SK-N-SH treated with all-trans-retinoic acid at 6 μM for 48 hours (cell line): ENCODE data around the gene WASF3.

ENCODE experiments used
- ARNTL ChIP-seq: fragments of 450-650 bp; formaldehyde crosslinking; IDR thresholded peaks from 2 replicates; pipeline ENCODE4 v1.5.0; 2020; ENCODE audit warnings: low read depth, mild to moderate bottlenecking, moderate library complexity, borderline replicate concordance
- CSDC2 ChIP-seq: fragments of 250-450 bp; sonication (Bioruptor Pico); IDR thresholded peaks from 2 replicates; pipeline ENCODE4 v1.5.0; 2020; ENCODE audit warnings: mild to moderate bottlenecking, moderate library complexity
- ESRRG ChIP-seq: fragments of 250-450 bp; sonication (Bioruptor Pico); IDR thresholded peaks from 2 replicates; pipeline ENCODE4 v1.6.1; 2021; ENCODE audit warnings: mild to moderate bottlenecking
- ISL1 ChIP-seq: fragments of 250-450 bp; sonication (Bioruptor Pico); IDR thresholded peaks from 2 replicates; pipeline ENCODE4 v2.1.2; 2022; ENCODE audit warnings: mild to moderate bottlenecking, moderate library complexity
- RARB ChIP-seq: fragments of 250-450 bp; sonication (Bioruptor Pico); IDR thresholded peaks from 2 replicates; pipeline ENCODE4 v1.8.0; 2021; ENCODE audit warnings: mild to moderate bottlenecking, moderate library complexity
- TCF4 ChIP-seq: fragments of 250-450 bp; sonication (Bioruptor Pico); IDR thresholded peaks from 2 replicates; pipeline ENCODE4 v1.8.0; 2021; ENCODE audit warnings: mild to moderate bottlenecking, moderate library complexity, borderline replicate concordance
- TOX ChIP-seq: fragments of 250-450 bp; sonication (Bioruptor Pico); IDR thresholded peaks from 2 replicates; pipeline ENCODE4 v1.8.0; 2021; ENCODE audit warnings: mild to moderate bottlenecking, moderate library complexity, borderline replicate concordance
- TSHZ2 ChIP-seq: fragments of 250-450 bp; sonication (Bioruptor Pico); IDR thresholded peaks from 2 replicates; pipeline ENCODE4 v1.5.0; 2020; ENCODE audit warnings: mild to moderate bottlenecking, moderate library complexity
- ZFP30 ChIP-seq: fragments of 450-650 bp; formaldehyde crosslinking; IDR thresholded peaks from 2 replicates; pipeline ENCODE4 v1.5.0; 2022; ENCODE audit warnings: mild to moderate bottlenecking, moderate library complexity
- ZNF565 ChIP-seq: fragments of 450-650 bp; formaldehyde crosslinking; conservative IDR thresholded peaks from 2 replicates; pipeline ENCODE4 v1.5.0; 2020; ENCODE audit warnings: low read depth, mild to moderate bottlenecking, moderate library complexity
- ZNF70 ChIP-seq: fragments of 450-650 bp; formaldehyde crosslinking; IDR thresholded peaks from 2 replicates; pipeline ENCODE4 v1.5.0; 2020; ENCODE audit warnings: mild to moderate bottlenecking, moderate library complexity
- ZNF8 ChIP-seq: fragments of 450-650 bp; formaldehyde crosslinking; IDR thresholded peaks from 2 replicates; pipeline ENCODE4 v1.5.0; 2020; ENCODE audit warnings: mild to moderate bottlenecking, moderate library complexity
- TF ChIP-seq, protein P1 (sequence below): fragments of 250-450 bp; sonication (Bioruptor Pico); IDR thresholded peaks from 2 replicates; pipeline ENCODE4 v1.8.0; 2020; ENCODE audit warnings: mild to moderate bottlenecking, moderate library complexity, borderline replicate concordance

DNA sequence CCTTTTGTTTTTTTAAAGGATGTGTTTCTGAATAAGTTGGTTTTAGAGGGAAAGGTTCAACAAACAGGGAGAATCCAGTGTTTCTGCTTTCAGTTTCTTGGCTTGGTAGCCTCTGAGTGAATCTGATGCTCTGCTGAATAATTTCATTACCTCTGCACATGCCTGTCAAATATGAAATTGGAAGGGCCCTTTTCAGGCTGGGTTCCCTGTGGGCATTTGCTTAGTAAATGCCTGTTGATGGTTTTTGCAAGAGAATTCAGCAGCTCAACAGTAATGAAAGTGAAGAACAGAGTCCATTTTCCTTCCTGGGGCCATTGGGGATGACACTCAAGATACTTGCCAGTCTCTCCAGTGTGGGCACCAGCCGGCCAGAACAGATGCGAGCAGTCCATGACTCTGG lies 128.8 kb downstream of the WASF3 start:
- TF ChIP-seq ISL1, result no peak
- TF ChIP-seq ZNF70 (CRISPR knock-in tag), result no peak
- TF ChIP-seq TOX (CRISPR knock-in tag), result no peak
- TF ChIP-seq ESRRG (CRISPR knock-in tag), result no peak
- TF ChIP-seq ARNTL, result no peak
- TF ChIP-seq, protein P1, sequence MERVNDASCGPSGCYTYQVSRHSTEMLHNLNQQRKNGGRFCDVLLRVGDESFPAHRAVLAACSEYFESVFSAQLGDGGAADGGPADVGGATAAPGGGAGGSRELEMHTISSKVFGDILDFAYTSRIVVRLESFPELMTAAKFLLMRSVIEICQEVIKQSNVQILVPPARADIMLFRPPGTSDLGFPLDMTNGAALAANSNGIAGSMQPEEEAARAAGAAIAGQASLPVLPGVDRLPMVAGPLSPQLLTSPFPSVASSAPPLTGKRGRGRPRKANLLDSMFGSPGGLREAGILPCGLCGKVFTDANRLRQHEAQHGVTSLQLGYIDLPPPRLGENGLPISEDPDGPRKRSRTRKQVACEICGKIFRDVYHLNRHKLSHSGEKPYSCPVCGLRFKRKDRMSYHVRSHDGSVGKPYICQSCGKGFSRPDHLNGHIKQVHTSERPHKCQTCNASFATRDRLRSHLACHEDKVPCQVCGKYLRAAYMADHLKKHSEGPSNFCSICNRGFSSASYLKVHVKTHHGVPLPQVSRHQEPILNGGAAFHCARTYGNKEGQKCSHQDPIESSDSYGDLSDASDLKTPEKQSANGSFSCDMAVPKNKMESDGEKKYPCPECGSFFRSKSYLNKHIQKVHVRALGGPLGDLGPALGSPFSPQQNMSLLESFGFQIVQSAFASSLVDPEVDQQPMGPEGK (CRISPR knock-in tag), result no peak
- no peak for TF ChIP-seq RARB (CRISPR knock-in tag)
- no peak for TF ChIP-seq TCF4
- TF ChIP-seq TSHZ2 (CRISPR knock-in tag), result no peak
- no peak for TF ChIP-seq ZFP30 (CRISPR knock-in tag)
- no peak for TF ChIP-seq ZNF8 (CRISPR knock-in tag)
- no peak for TF ChIP-seq CSDC2 (CRISPR knock-in tag)
- TF ChIP-seq ZNF565, result no peak
